Neural cell (in vitro differentiated cells): Measurements from ENCODE around the gene ATP10D. TPM values are rescaled to one million over a fixed set of nuclear protein-coding genes. Genes with fewer than 3 reads are reported as not detected.

Experiments
- H2AFZ ChIP-seq: fragments of 200-600, 300-800 bp; sonication (generic), shearing (Covaris generic); 2 replicates; pipeline ENCODE4 v1.6.0; 2014; ENCODE audit warnings: low read depth, mild to moderate bottlenecking, antibody characterized with exemption, low read length, moderate library complexity
- H3F3A ChIP-seq: fragments of 200-600 bp; shearing (Covaris generic); 2 replicates; pipeline ENCODE4 v1.6.1; 2016; ENCODE audit warnings: mild to moderate bottlenecking, moderate library complexity, mixed read lengths, antibody characterized with exemption, low read length; ENCODE audit not compliant: insufficient read depth, poor library complexity, severe bottlenecking
- H3K27ac ChIP-seq: fragments of 200-600, 300-800 bp; sonication (generic), shearing (Covaris generic); 2 replicates; pipeline ENCODE4 v1.5.1; 2014; ENCODE audit warnings: mild to moderate bottlenecking, low read length, moderate library complexity
- H3K27me3 ChIP-seq: fragments of 300-800, 200-600 bp; sonication (generic), shearing (Covaris generic); 2 replicates; pipeline ENCODE4 v1.6.0; 2014; ENCODE audit warnings: mild to moderate bottlenecking, low read depth, low read length, moderate library complexity; ENCODE audit not compliant: insufficient read depth
- H3K36me3 ChIP-seq: fragments of 300-800, 200-600 bp; sonication (generic), shearing (Covaris generic); 2 replicates; pipeline ENCODE4 v1.5.1; 2014; ENCODE audit warnings: mild to moderate bottlenecking, antibody characterized with exemption, low read length, moderate library complexity; ENCODE audit not compliant: insufficient read depth
- H3K4me2 ChIP-seq: fragments of 300-800, 200-600 bp; sonication (generic), shearing (Covaris generic); 2 replicates; pipeline ENCODE4 v1.6.0; 2014; ENCODE audit warnings: mild to moderate bottlenecking, low read length
- H3K4me3 ChIP-seq: fragments of 300-800, 200-600 bp; sonication (generic), shearing (Covaris generic); 2 replicates; pipeline ENCODE4 v1.5.1; 2014; ENCODE audit warnings: mild to moderate bottlenecking, low read length, moderate library complexity
- H3K79me2 ChIP-seq: fragments of 200-600 bp; shearing (Covaris generic); replicated peaks from 2 replicates; pipeline ENCODE4 v1.6.0; 2014; ENCODE audit warnings: mild to moderate bottlenecking, low read length, moderate library complexity; ENCODE audit not compliant: insufficient read depth
- H3K9ac ChIP-seq: fragments of 300-800, 200-600 bp; sonication (generic), shearing (Covaris generic); 2 replicates; pipeline ENCODE4 v1.6.1; 2016; ENCODE audit warnings: mild to moderate bottlenecking, low read length, mixed read lengths
- H3K9me2 ChIP-seq: fragments of 200-600 bp; shearing (Covaris generic); 2 replicates; pipeline ENCODE4 v1.6.1; 2016; ENCODE audit warnings: mild to moderate bottlenecking, low read length, mixed read lengths; ENCODE audit not compliant: insufficient read depth
- H3K9me3 ChIP-seq: fragments of 200-600, 300-800 bp; sonication (generic), shearing (Covaris generic); 2 replicates; pipeline ENCODE4 v1.6.1; 2016; ENCODE audit warnings: mild to moderate bottlenecking, mixed run types, low read length, moderate library complexity, mixed read lengths
- H4K20me1 ChIP-seq: fragments of 200-600 bp; shearing (Covaris generic); 2 replicates; pipeline ENCODE4 v1.6.1; 2016; ENCODE audit warnings: mild to moderate bottlenecking, mixed run types; ENCODE audit not compliant: insufficient read depth
- EP300 ChIP-seq: fragments of 450-650 bp; conservative IDR thresholded peaks from 2 replicates; pipeline ENCODE4 v1.6.1; 2014; ENCODE audit warnings: antibody characterized with exemption, mild to moderate bottlenecking, moderate library complexity; ENCODE audit not compliant: poor library complexity, severe bottlenecking
- EZH2 ChIP-seq: fragments of 200-600, 300-800 bp; shearing (Covaris generic), sonication (generic); IDR thresholded peaks from 2 replicates; pipeline ENCODE4 v1.6.1; 2014; ENCODE audit warnings: antibody characterized with exemption, low read length, borderline replicate concordance, mild to moderate bottlenecking; ENCODE audit not compliant: insufficient read depth, poor library complexity, severe bottlenecking
- MXI1 ChIP-seq: fragments of 450-650 bp; conservative IDR thresholded peaks from 2 replicates; pipeline ENCODE4 v1.6.1; 2014; ENCODE audit warnings: antibody characterized with exemption, mild to moderate bottlenecking; ENCODE audit not compliant: poor library complexity, severe bottlenecking
- POLR2AphosphoS5 ChIP-seq: IDR thresholded peaks from 2 replicates; pipeline ENCODE4 v1.6.1; 2012
- RAD21 ChIP-seq: fragments of 450-650 bp; conservative IDR thresholded peaks from 2 replicates; pipeline ENCODE4 v1.6.1; 2014; ENCODE audit warnings: antibody characterized with exemption, mild to moderate bottlenecking, moderate library complexity
- SMC3 ChIP-seq: fragments of 450-650 bp; conservative IDR thresholded peaks from 2 replicates; pipeline ENCODE4 v1.6.1; 2014; ENCODE audit warnings: antibody characterized with exemption, mild to moderate bottlenecking, moderate library complexity; ENCODE audit not compliant: poor library complexity
- TAF1 ChIP-seq: IDR thresholded peaks from 2 replicates; pipeline ENCODE4 v1.6.1; 2012; ENCODE audit warnings: low read depth
- polyA plus RNA-seq: library from polyadenylated mRNA; depleted of rRNA; stranded (reverse); fragments of >200 nt; gene quantifications from 2 replicates; pipeline ENCODE4 v1.2.3, GENCODE V29; 2014
- TF ChIP-seq, protein P1 (sequence below): fragments of 450-650 bp; IDR thresholded peaks from 2 replicates; pipeline ENCODE4 v1.5.1; 2014; ENCODE audit warnings: antibody characterized with exemption, mild to moderate bottlenecking, moderate library complexity; ENCODE audit not compliant: poor library complexity, severe bottlenecking
- TF ChIP-seq, protein P2 (sequence below): IDR thresholded peaks from 2 replicates; pipeline ENCODE4 v1.6.1; 2012; ENCODE audit warnings: borderline replicate concordance

ATP10D gene
- polyA plus RNA-seq, 1 donor from 2014 or later = 4.5 TPM

DNA sequence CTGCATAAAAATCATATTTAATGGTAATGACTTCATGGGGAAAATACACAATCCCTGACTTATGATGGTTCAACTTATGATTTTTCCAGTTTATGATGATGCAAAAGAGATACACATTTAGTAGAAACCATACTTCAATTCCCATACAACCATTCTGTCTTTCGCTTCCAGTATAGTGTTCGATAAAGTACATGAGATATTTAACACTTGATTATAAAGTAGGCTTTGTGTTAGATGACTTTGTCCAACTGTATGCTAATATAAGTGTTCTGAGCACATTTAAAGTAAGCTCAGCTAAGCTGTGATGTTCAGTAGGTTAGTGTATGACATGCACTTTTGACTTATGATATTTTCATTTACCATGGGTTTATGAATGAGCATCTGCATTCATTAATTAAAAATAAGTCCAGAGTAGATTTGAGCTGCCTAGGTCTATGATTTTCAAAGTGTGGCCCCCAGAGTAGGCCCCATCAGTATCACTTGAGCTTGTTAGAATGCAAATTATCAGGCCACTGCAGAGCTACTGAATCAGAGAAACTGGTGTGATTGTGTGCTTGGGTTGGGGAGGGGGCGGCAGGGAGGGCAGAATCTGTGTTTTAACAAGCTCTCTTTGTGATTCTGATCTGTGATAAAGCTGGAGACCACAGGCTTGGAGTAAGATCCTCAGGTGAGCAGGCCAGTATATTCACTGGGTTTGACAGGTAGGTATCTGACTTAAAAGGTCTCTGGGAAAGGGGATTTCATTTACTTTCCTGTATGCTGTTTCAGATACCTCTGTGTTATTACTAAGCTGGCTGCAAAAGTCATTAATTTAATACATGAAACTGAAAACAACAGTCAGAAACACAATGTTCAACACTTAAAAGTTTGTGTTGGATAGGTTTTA, 8.4 kb downstream of the ATP10D start:
- Histone ChIP-seq H3K36me3 (no peaks in the 10 kb centered on the region), H3F3A (no peaks in the 10 kb centered on the region), H3K27ac (no peak overlapping the region), H3K4me3 (no peak overlapping the region), H3K79me2 (no peaks in the 10 kb centered on the region), H3K4me2 (no peak overlapping the region), H3K9ac (no peak overlapping the region), H3K9me3 (no peaks in the 10 kb centered on the region), H3K9me2 (no peaks in the 10 kb centered on the region), H2AFZ (no peak overlapping the region), H4K20me1 (no peaks in the 10 kb centered on the region), H3K27me3 (no peaks in the 10 kb centered on the region)
- TF ChIP-seq EP300 = no peak
- no peak for TF ChIP-seq RAD21
- TF ChIP-seq, protein P1, sequence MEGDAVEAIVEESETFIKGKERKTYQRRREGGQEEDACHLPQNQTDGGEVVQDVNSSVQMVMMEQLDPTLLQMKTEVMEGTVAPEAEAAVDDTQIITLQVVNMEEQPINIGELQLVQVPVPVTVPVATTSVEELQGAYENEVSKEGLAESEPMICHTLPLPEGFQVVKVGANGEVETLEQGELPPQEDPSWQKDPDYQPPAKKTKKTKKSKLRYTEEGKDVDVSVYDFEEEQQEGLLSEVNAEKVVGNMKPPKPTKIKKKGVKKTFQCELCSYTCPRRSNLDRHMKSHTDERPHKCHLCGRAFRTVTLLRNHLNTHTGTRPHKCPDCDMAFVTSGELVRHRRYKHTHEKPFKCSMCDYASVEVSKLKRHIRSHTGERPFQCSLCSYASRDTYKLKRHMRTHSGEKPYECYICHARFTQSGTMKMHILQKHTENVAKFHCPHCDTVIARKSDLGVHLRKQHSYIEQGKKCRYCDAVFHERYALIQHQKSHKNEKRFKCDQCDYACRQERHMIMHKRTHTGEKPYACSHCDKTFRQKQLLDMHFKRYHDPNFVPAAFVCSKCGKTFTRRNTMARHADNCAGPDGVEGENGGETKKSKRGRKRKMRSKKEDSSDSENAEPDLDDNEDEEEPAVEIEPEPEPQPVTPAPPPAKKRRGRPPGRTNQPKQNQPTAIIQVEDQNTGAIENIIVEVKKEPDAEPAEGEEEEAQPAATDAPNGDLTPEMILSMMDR = no peak
- TF ChIP-seq MXI1 = no peak
- no peak for TF ChIP-seq TAF1
- no peak for TF ChIP-seq SMC3
- no peak for TF ChIP-seq EZH2
- TF ChIP-seq POLR2AphosphoS5 = no peak
- TF ChIP-seq, protein P2, sequence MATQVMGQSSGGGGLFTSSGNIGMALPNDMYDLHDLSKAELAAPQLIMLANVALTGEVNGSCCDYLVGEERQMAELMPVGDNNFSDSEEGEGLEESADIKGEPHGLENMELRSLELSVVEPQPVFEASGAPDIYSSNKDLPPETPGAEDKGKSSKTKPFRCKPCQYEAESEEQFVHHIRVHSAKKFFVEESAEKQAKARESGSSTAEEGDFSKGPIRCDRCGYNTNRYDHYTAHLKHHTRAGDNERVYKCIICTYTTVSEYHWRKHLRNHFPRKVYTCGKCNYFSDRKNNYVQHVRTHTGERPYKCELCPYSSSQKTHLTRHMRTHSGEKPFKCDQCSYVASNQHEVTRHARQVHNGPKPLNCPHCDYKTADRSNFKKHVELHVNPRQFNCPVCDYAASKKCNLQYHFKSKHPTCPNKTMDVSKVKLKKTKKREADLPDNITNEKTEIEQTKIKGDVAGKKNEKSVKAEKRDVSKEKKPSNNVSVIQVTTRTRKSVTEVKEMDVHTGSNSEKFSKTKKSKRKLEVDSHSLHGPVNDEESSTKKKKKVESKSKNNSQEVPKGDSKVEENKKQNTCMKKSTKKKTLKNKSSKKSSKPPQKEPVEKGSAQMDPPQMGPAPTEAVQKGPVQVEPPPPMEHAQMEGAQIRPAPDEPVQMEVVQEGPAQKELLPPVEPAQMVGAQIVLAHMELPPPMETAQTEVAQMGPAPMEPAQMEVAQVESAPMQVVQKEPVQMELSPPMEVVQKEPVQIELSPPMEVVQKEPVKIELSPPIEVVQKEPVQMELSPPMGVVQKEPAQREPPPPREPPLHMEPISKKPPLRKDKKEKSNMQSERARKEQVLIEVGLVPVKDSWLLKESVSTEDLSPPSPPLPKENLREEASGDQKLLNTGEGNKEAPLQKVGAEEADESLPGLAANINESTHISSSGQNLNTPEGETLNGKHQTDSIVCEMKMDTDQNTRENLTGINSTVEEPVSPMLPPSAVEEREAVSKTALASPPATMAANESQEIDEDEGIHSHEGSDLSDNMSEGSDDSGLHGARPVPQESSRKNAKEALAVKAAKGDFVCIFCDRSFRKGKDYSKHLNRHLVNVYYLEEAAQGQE = no peak

DNA sequence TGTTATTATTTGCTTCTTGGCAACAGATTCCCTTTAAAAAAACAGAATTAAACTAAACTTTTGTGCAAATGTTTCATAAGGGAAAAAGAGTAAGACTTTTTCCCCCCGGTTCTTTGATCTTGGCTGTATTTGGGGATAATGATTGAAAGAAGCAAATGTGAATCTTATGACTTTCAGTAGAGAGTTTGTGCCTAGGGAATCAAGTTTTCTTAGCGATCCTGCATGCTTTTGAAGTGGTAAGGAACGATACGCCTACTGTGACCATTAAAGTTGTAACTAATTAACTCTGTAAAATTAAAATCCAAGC, 9.0 kb downstream of the ATP10D start:
- Histone ChIP-seq H3K9me2 (no peaks in the 10 kb centered on the region), H3K27me3 (no peaks in the 10 kb centered on the region), H3K9me3 (no peaks in the 10 kb centered on the region), H3K9ac (no peak overlapping the region), H3F3A (no peaks in the 10 kb centered on the region), H3K79me2 (no peaks in the 10 kb centered on the region), H3K4me2 (no peak overlapping the region), H3K27ac (no peak overlapping the region), H3K4me3 (no peak overlapping the region), H3K36me3 (no peaks in the 10 kb centered on the region), H4K20me1 (no peaks in the 10 kb centered on the region), H2AFZ (no peak overlapping the region)
- no peak for TF ChIP-seq RAD21
- TF ChIP-seq, protein P1 = no peak
- TF ChIP-seq, protein P2 = no peak
- TF ChIP-seq SMC3 = no peak
- no peak for TF ChIP-seq MXI1
- TF ChIP-seq EZH2 = no peak
- TF ChIP-seq EP300 = no peak
- no peak for TF ChIP-seq POLR2AphosphoS5
- no peak for TF ChIP-seq TAF1
